Glutamatergic neuron (in vitro differentiated cells): ENCODE measurements around the gene TMEM269. TPM values are rescaled to one million over a fixed set of nuclear protein-coding genes. Genes with fewer than 3 reads are reported as not detected.

ENCODE experiments used
- DNase-seq: peaks from one replicate; pipeline ENCODE4 v3.0.0; 2022
- H3K27ac Mint-ChIP-seq: one replicate; pipeline ENCODE4 v1.8.0; 2020; ENCODE audit warnings: mild to moderate bottlenecking, mixed read lengths, inconsistent platforms; ENCODE audit not compliant: unreplicated experiment
- H3K27me3 Mint-ChIP-seq: one replicate; pipeline ENCODE4 v1.8.0; 2020; ENCODE audit warnings: mild to moderate bottlenecking, moderate library complexity, mixed read lengths, inconsistent platforms; ENCODE audit not compliant: unreplicated experiment
- H3K36me3 Mint-ChIP-seq: one replicate; pipeline ENCODE4 v1.8.0; 2020; ENCODE audit warnings: mild to moderate bottlenecking, mixed read lengths, inconsistent platforms; ENCODE audit not compliant: unreplicated experiment
- H3K4me1 Mint-ChIP-seq: one replicate; pipeline ENCODE4 v1.8.0; 2020; ENCODE audit warnings: mild to moderate bottlenecking, low read depth, mixed read lengths, inconsistent platforms; ENCODE audit not compliant: unreplicated experiment
- H3K4me3 Mint-ChIP-seq: one replicate; pipeline ENCODE4 v1.8.0; 2020; ENCODE audit warnings: mild to moderate bottlenecking, mixed read lengths, inconsistent platforms; ENCODE audit not compliant: unreplicated experiment
- H3K9me3 Mint-ChIP-seq: one replicate; pipeline ENCODE4 v1.8.0; 2020; ENCODE audit warnings: mild to moderate bottlenecking, moderate library complexity, mixed read lengths, inconsistent platforms; ENCODE audit not compliant: unreplicated experiment
- CTCF ChIP-seq: fragments of 200-600 bp; sonication (generic); IDR thresholded peaks from one replicate; pipeline ENCODE4 v1.5.0; 2021; ENCODE audit not compliant: partially characterized antibody, unreplicated experiment
- total RNA-seq: library from RNA; stranded (reverse); fragmentation: NEBNext Ultra II Directional; extraction: Animal tissue kit (Norgen Biotek cat#: 25700); gene quantifications from one replicate; pipeline ENCODE4 v1.2.1, GENCODE V29; 2021; ENCODE audit not compliant: unreplicated experiment

Gene TMEM269
- total RNA-seq, 1 donor from 2014 or later: 0.32 TPM

GRCh38 chr1:42761567-42761966 lies 23.2 kb upstream of the TMEM269 start:
- TF ChIP-seq CTCF: no peak
- no peak for DNase-seq
- H3K9me3 Mint-ChIP-seq: peaks cover 3% of the 10 kb centered on the region
- H3K36me3 Mint-ChIP-seq: no peaks in the 10 kb centered on the region
- H3K4me1 Mint-ChIP-seq: peaks cover 19% of the 10 kb centered on the region
- H3K4me3 Mint-ChIP-seq: no peak overlapping the region
- H3K27ac Mint-ChIP-seq: no peak overlapping the region
- H3K27me3 Mint-ChIP-seq: peaks cover 4% of the 10 kb centered on the region

GRCh38 chr1:42762269-42762668 lies 22.5 kb upstream of the TMEM269 start:
- no peaks in the 10 kb centered on the region for H3K9me3 Mint-ChIP-seq
- peaks cover 12% of the 10 kb centered on the region for H3K4me1 Mint-ChIP-seq
- H3K36me3 Mint-ChIP-seq: no peaks in the 10 kb centered on the region
- TF ChIP-seq CTCF: no peak
- peaks cover 6% of the 10 kb centered on the region for H3K27me3 Mint-ChIP-seq
- no peak for DNase-seq
- H3K27ac Mint-ChIP-seq: no peak overlapping the region
- H3K4me3 Mint-ChIP-seq: no peak overlapping the region

- H3K27me3 Mint-ChIP-seq: peaks cover 4% of the 10 kb centered on the region
- peaks cover 4% of the 10 kb centered on the region for H3K4me1 Mint-ChIP-seq
- no peak for TF ChIP-seq CTCF
- no peak for DNase-seq
- H3K9me3 Mint-ChIP-seq: no peaks in the 10 kb centered on the region
- no peak overlapping the region for H3K27ac Mint-ChIP-seq
- H3K36me3 Mint-ChIP-seq: no peaks in the 10 kb centered on the region
- no peak overlapping the region for H3K4me3 Mint-ChIP-seq
Observed at GRCh38 chr1:42765269-42765668, 19.5 kb upstream of the TMEM269 start.

GRCh38 chr1:42765832-42766740 lies 18.7 kb upstream of the TMEM269 start:
- H3K27ac Mint-ChIP-seq: no peak overlapping the region

More at GRCh38 chr1:42765832-42766740, 18.7 kb upstream of the TMEM269 start:
- no peaks in the 10 kb centered on the region for H3K36me3 Mint-ChIP-seq
- peak; percentile 61 for DNase-seq
- H3K4me1 Mint-ChIP-seq: peaks cover 4% of the 10 kb centered on the region
- H3K27me3 Mint-ChIP-seq: peaks cover 6% of the 10 kb centered on the region
- H3K4me3 Mint-ChIP-seq: no peak overlapping the region
- H3K9me3 Mint-ChIP-seq: peaks cover 3% of the 10 kb centered on the region
- peak; percentile 58 for TF ChIP-seq CTCF
